GM12874 (cell line): ENCODE data around the gene SLC13A5.

ENCODE experiments used
- CTCF ChIP-seq: IDR thresholded peaks from 2 replicates; pipeline ENCODE4 v1.5.1; 2011; ENCODE audit warnings: low read depth, mild to moderate bottlenecking, control low read depth, low read length, moderate library complexity; ENCODE audit not compliant: insufficient read depth

The SLC13A5 gene

GRCh38 chr17:6716736-6717135 lies 3.6 kb upstream of the SLC13A5 start:
- TF ChIP-seq CTCF: no peak

- TF ChIP-seq CTCF: no peak
Measured at GRCh38 chr17:6714315-6714874, 1.2 kb upstream of the SLC13A5 start.

GRCh38 chr17:6713918-6714271 lies 726 bp upstream of the SLC13A5 start:
- no peak for TF ChIP-seq CTCF

- no peak for TF ChIP-seq CTCF
Measured at GRCh38 chr17:6712854-6713129, 377 bp downstream of the SLC13A5 start.

- TF ChIP-seq CTCF: no peak
Measured at GRCh38 chr17:6712058-6712853, 913 bp downstream of the SLC13A5 start.

- TF ChIP-seq CTCF: no peak
Measured at GRCh38 chr17:6711681-6712057, 1.5 kb downstream of the SLC13A5 start.

- TF ChIP-seq CTCF: no peak
Measured at GRCh38 chr17:6711081-6711674, 2.0 kb downstream of the SLC13A5 start.
